GM18517 (cell line): Measurements from ENCODE around the gene ANXA6.
A peak's percentile ranks its signal among the peaks of the same experiment; 100 is the strongest.

Source experiments
- ATAC-seq: cut with Tn5 transposase; IDR thresholded peaks from one replicate; pipeline ENCODE4 v1.9.1; 2021; ENCODE audit warnings: mild to moderate bottlenecking, moderate library complexity; ENCODE audit not compliant: unreplicated experiment

The ANXA6 gene

GRCh38 chr5:151068433-151069197 lies 89.0 kb downstream of the ANXA6 start:
- ATAC-seq: peak; percentile 65

- ATAC-seq: no peak
Observed at GRCh38 chr5:151067632-151068432, 89.7 kb downstream of the ANXA6 start.

- no peak for ATAC-seq
Observed at GRCh38 chr5:151066920-151067319, 90.7 kb downstream of the ANXA6 start.

GRCh38 chr5:151065609-151066008 lies 92.0 kb downstream of the ANXA6 start:
- ATAC-seq: no peak

- ATAC-seq: no peak
Observed at GRCh38 chr5:151064916-151065499, 92.6 kb downstream of the ANXA6 start.

GRCh38 chr5:151063142-151063989 lies 94.2 kb downstream of the ANXA6 start:
- no peak for ATAC-seq

GRCh38 chr5:151062405-151063141 lies 95.0 kb downstream of the ANXA6 start:
- no peak for ATAC-seq

- ATAC-seq: no peak
Observed at GRCh38 chr5:151060742-151061141, 96.8 kb downstream of the ANXA6 start.

GRCh38 chr5:151058891-151059489 lies 98.6 kb downstream of the ANXA6 start:
- no peak for ATAC-seq

- no peak for ATAC-seq
Observed at GRCh38 chr5:151058301-151058700, 99.3 kb downstream of the ANXA6 start.

- ATAC-seq: no peak
Observed at GRCh38 chr5:151056379-151057325, 100.9 kb downstream of the ANXA6 start.

GRCh38 chr5:151055336-151055735 lies 102.2 kb downstream of the ANXA6 start:
- no peak for ATAC-seq

- no peak for ATAC-seq
Observed at GRCh38 chr5:151054709-151055108, 102.9 kb downstream of the ANXA6 start.

- no peak for ATAC-seq
Observed at GRCh38 chr5:151053796-151054462, 103.7 kb downstream of the ANXA6 start.

GRCh38 chr5:151052836-151053235 lies 104.7 kb downstream of the ANXA6 start:
- no peak for ATAC-seq

- no peak for ATAC-seq
Observed at GRCh38 chr5:151051931-151052608, 105.5 kb downstream of the ANXA6 start.

GRCh38 chr5:151051066-151051930 lies 106.3 kb downstream of the ANXA6 start:
- ATAC-seq: peak; percentile 77
